ENCODE measurements around the gene NCAN. TPM values are rescaled to one million over a fixed set of nuclear protein-coding genes. Genes with fewer than 3 reads are reported as not detected.

Gene NCAN
- total RNA-seq, 1 experiment from 2014 or later, result not detected

Other genes with a start within 250 kb of the NCAN start
- 33.4 and 36.5 TPM in 2 replicates for gene SUGP2, start 178.4 kb upstream of the NCAN start, total RNA-seq (2014; rRNA removed; shearing (Covaris generic); ENCODE audit: low replicate concordance)
- 84.8 and 99.9 TPM in 2 replicates for gene ARMC6, start 178.4 kb upstream of the NCAN start, total RNA-seq (2014; rRNA removed; shearing (Covaris generic); ENCODE audit: low replicate concordance)
- gene SLC25A42, start 148.0 kb upstream of the NCAN start, total RNA-seq (2014; rRNA removed; shearing (Covaris generic); ENCODE audit: low replicate concordance), result 5.1 and 7.8 TPM in 2 replicates
- 32.3 and 34.1 TPM in 2 replicates for gene TMEM161A, start 73.5 kb upstream of the NCAN start, total RNA-seq (2014; rRNA removed; shearing (Covaris generic); ENCODE audit: low replicate concordance)
- gene MEF2B, start 41.7 kb upstream of the NCAN start, total RNA-seq (2014; rRNA removed; shearing (Covaris generic); ENCODE audit: low replicate concordance), result 2.6 TPM in 1 of 2 replicates, not detected in the other
- 32.9 and 47.2 TPM in 2 replicates for gene BORCS8, start 19.8 kb upstream of the NCAN start, total RNA-seq (2014; rRNA removed; shearing (Covaris generic); ENCODE audit: low replicate concordance)
- gene RFXANK, start 19.7 kb upstream of the NCAN start, total RNA-seq (2014; rRNA removed; shearing (Covaris generic); ENCODE audit: low replicate concordance), result 81.8 and 96.2 TPM in 2 replicates
- gene NR2C2AP, start 8.5 kb upstream of the NCAN start, total RNA-seq (2014; rRNA removed; shearing (Covaris generic); ENCODE audit: low replicate concordance), result 59.3 and 78.3 TPM in 2 replicates
- gene TM6SF2, start 61.3 kb downstream of the NCAN start, total RNA-seq (2014; rRNA removed; shearing (Covaris generic); ENCODE audit: low replicate concordance), result not detected in 2 replicates
- gene SUGP1, start 108.6 kb downstream of the NCAN start, total RNA-seq (2014; rRNA removed; shearing (Covaris generic); ENCODE audit: low replicate concordance), result 19.2 and 30.8 TPM in 2 replicates
- 13.0 and 36.3 TPM in 2 replicates for gene MAU2, start 108.9 kb downstream of the NCAN start, total RNA-seq (2014; rRNA removed; shearing (Covaris generic); ENCODE audit: low replicate concordance)
- 29.2 and 35.1 TPM in 2 replicates for gene GATAD2A, start 193.7 kb downstream of the NCAN start, total RNA-seq (2014; rRNA removed; shearing (Covaris generic); ENCODE audit: low replicate concordance)